ENCODE data around the gene BHLHA9.

The BHLHA9 gene

GRCh38 chr17:1270210-1271029 is at the start of gene BHLHA9:
Gene BHLHA9, plus strand, starts transcription at chr17:1270444. Its CDS starts 120 bp downstream, at chr17:1270564.
- TF ChIP-seq CTCF (IDR thresholded peaks at IDR 0.05; ENCODE audit: low read depth, low read length) = no peak
- no peak within 1 kb of the TSS for H3K4me3 ChIP-seq (ENCODE audit: low read depth, low read length)

GRCh38 chr17:1221209-1221608 is 49.0 kb upstream of the BHLHA9 start:
- no peak overlapping the region for H3K4me3 ChIP-seq (ENCODE audit: low read depth, low read length)
- no peak for TF ChIP-seq CTCF (IDR thresholded peaks at IDR 0.05; ENCODE audit: low read depth, low read length)

- no peak for TF ChIP-seq CTCF (IDR thresholded peaks at IDR 0.05; ENCODE audit: low read depth, low read length)
- no peak overlapping the region for H3K4me3 ChIP-seq (ENCODE audit: low read depth, low read length)
Measured at GRCh38 chr17:1222321-1222720, 47.9 kb upstream of the BHLHA9 start.

GRCh38 chr17:1223662-1224061 is 46.6 kb upstream of the BHLHA9 start:
- H3K4me3 ChIP-seq (ENCODE audit: low read depth, low read length) = no peak overlapping the region
- TF ChIP-seq CTCF (IDR thresholded peaks at IDR 0.05; ENCODE audit: low read depth, low read length) = no peak

- H3K4me3 ChIP-seq (ENCODE audit: low read depth, low read length) = no peak overlapping the region
- TF ChIP-seq CTCF (IDR thresholded peaks at IDR 0.05; ENCODE audit: low read depth, low read length) = no peak
Measured at GRCh38 chr17:1224330-1224729, 45.9 kb upstream of the BHLHA9 start.

- no peak overlapping the region for H3K4me3 ChIP-seq (ENCODE audit: low read depth, low read length)
- TF ChIP-seq CTCF (IDR thresholded peaks at IDR 0.05; ENCODE audit: low read depth, low read length) = no peak
Measured at GRCh38 chr17:1226308-1226707, 43.9 kb upstream of the BHLHA9 start.

- no peak for TF ChIP-seq CTCF (IDR thresholded peaks at IDR 0.05; ENCODE audit: low read depth, low read length)
- H3K4me3 ChIP-seq (ENCODE audit: low read depth, low read length) = no peak overlapping the region
Measured at GRCh38 chr17:1227365-1227764, 42.9 kb upstream of the BHLHA9 start.

Measured in WI38 (cell line).